Measurements from ENCODE around the gene SPRR5. TPM values are rescaled to one million over a fixed set of nuclear protein-coding genes. Genes with fewer than 3 reads are reported as not detected.

The SPRR5 gene
- total RNA-seq, 1 donor from 2014 or later = not detected

DNA sequence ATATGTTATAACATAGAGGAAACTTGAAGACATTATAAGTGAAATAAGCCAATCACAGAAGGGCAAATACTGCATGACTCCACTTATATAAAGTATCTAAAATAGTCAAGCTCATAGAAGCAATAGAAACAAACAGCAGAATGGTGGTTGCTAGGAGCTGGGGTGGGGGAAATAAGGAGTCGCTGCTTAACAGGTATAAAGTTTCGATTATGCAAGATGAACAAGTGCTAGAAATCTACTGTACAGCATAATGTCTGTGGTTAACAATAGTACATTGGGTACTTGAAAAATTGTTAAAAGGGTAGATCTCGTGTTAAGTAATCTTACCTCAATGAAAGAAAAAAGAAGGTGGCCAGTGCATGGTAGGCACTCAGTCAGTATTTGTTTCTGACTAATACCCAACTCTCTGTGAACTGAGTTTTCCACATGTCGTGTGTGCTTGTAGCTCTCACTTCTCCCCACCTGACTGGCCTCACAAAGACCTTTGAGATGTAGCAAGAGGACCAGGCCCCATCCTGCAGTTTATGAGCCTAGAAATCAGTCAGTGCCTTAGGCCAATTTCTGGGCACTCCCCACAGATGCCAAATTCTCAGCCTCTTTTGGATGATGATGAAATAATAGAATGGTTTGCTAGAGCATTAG, 14.7 kb upstream of the SPRR5 start:
- no peak overlapping the region for H2AFZ ChIP-seq (ENCODE audit: low read depth, low read length)
- no peak overlapping the region for H3K9ac ChIP-seq (ENCODE audit: low read length)
- DNase-seq (ENCODE audit: low read depth) (no peak), FAIRE-seq (no peak)
- Mint-ChIP-seq H3K9me3 (ENCODE audit: unreplicated experiment) (no peaks in the 10 kb centered on the region), H3K36me3 (ENCODE audit: low read depth, unreplicated experiment) (no peaks in the 10 kb centered on the region), H3K27me3 (ENCODE audit: low read depth, unreplicated experiment) (peaks cover 13% of the 10 kb centered on the region), H3K4me3 (ENCODE audit: unreplicated experiment) (no peak overlapping the region), H3K27ac (ENCODE audit: unreplicated experiment) (no peak overlapping the region), H3K4me1 (ENCODE audit: low read depth, unreplicated experiment) (no peaks in the 10 kb centered on the region)
- no peaks in the 10 kb centered on the region for H3K4me1 ChIP-seq (ENCODE audit: insufficient read depth, low read length)
- H3K79me2 ChIP-seq (ENCODE audit: insufficient read depth, low read length) = no peaks in the 10 kb centered on the region
- no peak overlapping the region for H3K27ac ChIP-seq (ENCODE audit: low read depth, low read length)
- H3K27me3 ChIP-seq (ENCODE audit: insufficient read depth, low read length) = no peaks in the 10 kb centered on the region
- no peaks in the 10 kb centered on the region for H3K36me3 ChIP-seq (ENCODE audit: insufficient read depth, low read length)
- H3K9me3 ChIP-seq (ENCODE audit: insufficient read depth, low read depth, low read length) = no peaks in the 10 kb centered on the region
- H4K20me1 ChIP-seq (ENCODE audit: insufficient read depth, low read length) = no peaks in the 10 kb centered on the region
- no peak overlapping the region for H3K4me2 ChIP-seq (ENCODE audit: low read length)
- no peak overlapping the region for H3K4me3 ChIP-seq (ENCODE audit: insufficient read depth, low read depth, low read length)
- no peak for TF ChIP-seq EZH2 (IDR thresholded peaks at IDR 0.05; ENCODE audit: insufficient read depth, low read length)
- TF ChIP-seq, protein P1, sequence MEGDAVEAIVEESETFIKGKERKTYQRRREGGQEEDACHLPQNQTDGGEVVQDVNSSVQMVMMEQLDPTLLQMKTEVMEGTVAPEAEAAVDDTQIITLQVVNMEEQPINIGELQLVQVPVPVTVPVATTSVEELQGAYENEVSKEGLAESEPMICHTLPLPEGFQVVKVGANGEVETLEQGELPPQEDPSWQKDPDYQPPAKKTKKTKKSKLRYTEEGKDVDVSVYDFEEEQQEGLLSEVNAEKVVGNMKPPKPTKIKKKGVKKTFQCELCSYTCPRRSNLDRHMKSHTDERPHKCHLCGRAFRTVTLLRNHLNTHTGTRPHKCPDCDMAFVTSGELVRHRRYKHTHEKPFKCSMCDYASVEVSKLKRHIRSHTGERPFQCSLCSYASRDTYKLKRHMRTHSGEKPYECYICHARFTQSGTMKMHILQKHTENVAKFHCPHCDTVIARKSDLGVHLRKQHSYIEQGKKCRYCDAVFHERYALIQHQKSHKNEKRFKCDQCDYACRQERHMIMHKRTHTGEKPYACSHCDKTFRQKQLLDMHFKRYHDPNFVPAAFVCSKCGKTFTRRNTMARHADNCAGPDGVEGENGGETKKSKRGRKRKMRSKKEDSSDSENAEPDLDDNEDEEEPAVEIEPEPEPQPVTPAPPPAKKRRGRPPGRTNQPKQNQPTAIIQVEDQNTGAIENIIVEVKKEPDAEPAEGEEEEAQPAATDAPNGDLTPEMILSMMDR (IDR thresholded peaks at IDR 0.05; ENCODE audit: insufficient read depth, low read depth, low read length) = no peak

DNA sequence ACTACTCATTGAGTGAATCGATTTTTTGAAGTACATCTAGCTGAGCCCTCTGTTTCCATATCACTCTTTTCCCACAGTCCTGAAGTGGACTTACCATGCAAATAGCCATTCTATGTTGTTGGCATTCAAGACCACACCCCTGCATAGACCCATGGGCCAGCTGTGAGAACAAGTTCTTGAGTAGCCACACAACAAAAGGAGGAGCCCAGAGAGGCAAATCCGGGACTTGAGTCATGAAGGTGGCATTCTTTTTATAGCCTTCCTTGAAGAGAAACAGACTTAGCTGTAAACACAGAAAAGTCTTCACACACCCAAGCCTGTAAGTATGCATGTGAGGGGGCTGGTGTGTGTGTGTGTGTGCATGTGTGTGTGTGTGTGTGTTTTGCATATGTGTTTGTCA, 13.8 kb upstream of the SPRR5 start:
- H3K4me1 Mint-ChIP-seq (ENCODE audit: low read depth, unreplicated experiment) = no peaks in the 10 kb centered on the region
- Histone ChIP-seq H3K9ac (ENCODE audit: low read length) (no peak overlapping the region), H2AFZ (ENCODE audit: low read depth, low read length) (no peak overlapping the region), H3K4me2 (ENCODE audit: low read length) (no peak overlapping the region), H3K27ac (ENCODE audit: low read depth, low read length) (no peak overlapping the region), H3K79me2 (ENCODE audit: insufficient read depth, low read length) (no peaks in the 10 kb centered on the region), H4K20me1 (ENCODE audit: insufficient read depth, low read length) (no peaks in the 10 kb centered on the region), H3K4me3 (ENCODE audit: insufficient read depth, low read depth, low read length) (no peak overlapping the region), H3K9me3 (ENCODE audit: insufficient read depth, low read depth, low read length) (no peaks in the 10 kb centered on the region), H3K36me3 (ENCODE audit: insufficient read depth, low read length) (no peaks in the 10 kb centered on the region), H3K27me3 (ENCODE audit: insufficient read depth, low read length) (no peaks in the 10 kb centered on the region), H3K4me1 (ENCODE audit: insufficient read depth, low read length) (no peaks in the 10 kb centered on the region)
- TF ChIP-seq EZH2 (IDR thresholded peaks at IDR 0.05; ENCODE audit: insufficient read depth, low read length) = no peak
- TF ChIP-seq, protein P1 (IDR thresholded peaks at IDR 0.05; ENCODE audit: insufficient read depth, low read depth, low read length) = no peak
- FAIRE-seq (no peak), DNase-seq (ENCODE audit: low read depth) (no peak)
- H3K36me3 Mint-ChIP-seq (ENCODE audit: low read depth, unreplicated experiment) = no peaks in the 10 kb centered on the region
- no peak overlapping the region for H3K4me3 Mint-ChIP-seq (ENCODE audit: unreplicated experiment)
- H3K27me3 Mint-ChIP-seq (ENCODE audit: low read depth, unreplicated experiment) = peaks cover 13% of the 10 kb centered on the region
- no peak overlapping the region for H3K27ac Mint-ChIP-seq (ENCODE audit: unreplicated experiment)
- H3K9me3 Mint-ChIP-seq (ENCODE audit: unreplicated experiment) = no peaks in the 10 kb centered on the region

GRCh38 chr1:152940614-152941013, 6.4 kb upstream of the SPRR5 start:
- no peak overlapping the region for H3K4me2 ChIP-seq (ENCODE audit: low read length)
- Mint-ChIP-seq H3K4me3 (ENCODE audit: unreplicated experiment) (no peak overlapping the region), H3K27me3 (ENCODE audit: low read depth, unreplicated experiment) (peaks cover 8% of the 10 kb centered on the region), H3K9me3 (ENCODE audit: unreplicated experiment) (peaks cover 2% of the 10 kb centered on the region), H3K27ac (ENCODE audit: unreplicated experiment) (no peak overlapping the region), H3K4me1 (ENCODE audit: low read depth, unreplicated experiment) (no peaks in the 10 kb centered on the region), H3K36me3 (ENCODE audit: low read depth, unreplicated experiment) (no peaks in the 10 kb centered on the region)
- H3K9ac ChIP-seq (ENCODE audit: low read length) = no peak overlapping the region
- DNase-seq (ENCODE audit: low read depth) (no peak), FAIRE-seq (no peak)
- no peaks in the 10 kb centered on the region for H4K20me1 ChIP-seq (ENCODE audit: insufficient read depth, low read length)
- no peak overlapping the region for H3K4me3 ChIP-seq (ENCODE audit: insufficient read depth, low read depth, low read length)
- H3K27me3 ChIP-seq (ENCODE audit: insufficient read depth, low read length) = no peaks in the 10 kb centered on the region
- no peaks in the 10 kb centered on the region for H3K9me3 ChIP-seq (ENCODE audit: insufficient read depth, low read depth, low read length)
- no peaks in the 10 kb centered on the region for H3K4me1 ChIP-seq (ENCODE audit: insufficient read depth, low read length)
- TF ChIP-seq, protein P1 (IDR thresholded peaks at IDR 0.05; ENCODE audit: insufficient read depth, low read depth, low read length) = no peak
- no peak for TF ChIP-seq EZH2 (IDR thresholded peaks at IDR 0.05; ENCODE audit: insufficient read depth, low read length)
- no peaks in the 10 kb centered on the region for H3K79me2 ChIP-seq (ENCODE audit: insufficient read depth, low read length)
- H3K27ac ChIP-seq (ENCODE audit: low read depth, low read length) = no peak overlapping the region
- no peak overlapping the region for H2AFZ ChIP-seq (ENCODE audit: low read depth, low read length)
- H3K36me3 ChIP-seq (ENCODE audit: insufficient read depth, low read length) = no peaks in the 10 kb centered on the region
